HG03442 (cell line): ENCODE data around the gene IL21R.

Experiments used
- ATAC-seq: cut with Tn5 transposase; IDR thresholded peaks from one replicate; pipeline ENCODE4 v1.9.1; 2021; ENCODE audit warnings: mild to moderate bottlenecking, moderate library complexity; ENCODE audit not compliant: unreplicated experiment

IL21R gene

GRCh38 chr16:27462200-27462845 lies 60.3 kb downstream of the IL21R start:
- no peak for ATAC-seq

GRCh38 chr16:27462846-27463682 lies 61.1 kb downstream of the IL21R start:
- no peak for ATAC-seq

GRCh38 chr16:27463741-27464591 lies 62.0 kb downstream of the IL21R start:
- no peak for ATAC-seq

- ATAC-seq, result no peak
Observed at GRCh38 chr16:27464626-27465482, 62.9 kb downstream of the IL21R start.

- no peak for ATAC-seq
Observed at GRCh38 chr16:27465483-27465879, 63.5 kb downstream of the IL21R start.

GRCh38 chr16:27468941-27469531 lies 67.1 kb downstream of the IL21R start:
- ATAC-seq, result no peak

- no peak for ATAC-seq
Observed at GRCh38 chr16:27470567-27471431, 68.8 kb downstream of the IL21R start.

- ATAC-seq, result no peak
Observed at GRCh38 chr16:27471661-27472060, 69.7 kb downstream of the IL21R start.

GRCh38 chr16:27472091-27473020 lies 70.4 kb downstream of the IL21R start:
- no peak for ATAC-seq

GRCh38 chr16:27473101-27473900 lies 71.3 kb downstream of the IL21R start:
- ATAC-seq, result no peak

- no peak for ATAC-seq
Observed at GRCh38 chr16:27474041-27474440, 72.1 kb downstream of the IL21R start.

- ATAC-seq, result no peak
Observed at GRCh38 chr16:27474921-27475320, 72.9 kb downstream of the IL21R start.

GRCh38 chr16:27475561-27475960 lies 73.6 kb downstream of the IL21R start:
- no peak for ATAC-seq

- ATAC-seq, result no peak
Observed at GRCh38 chr16:27476240-27476639, 74.3 kb downstream of the IL21R start.

- ATAC-seq, result no peak
Observed at GRCh38 chr16:27480761-27481160, 78.8 kb downstream of the IL21R start.

- no peak for ATAC-seq
Observed at GRCh38 chr16:27481282-27481934, 79.4 kb downstream of the IL21R start.
